GM19193 (cell line): ENCODE data around the gene HMGCLL1.

Experiments
- POLR2A ChIP-seq: IDR thresholded peaks from 4 replicates; pipeline ENCODE4 v1.6.1; 2011; ENCODE audit not compliant: insufficient read depth, insufficient read length; ENCODE audit errors: extremely low read depth

Gene HMGCLL1

GRCh38 chr6:55438203-55438602, 140.8 kb downstream of the HMGCLL1 start:
- TF ChIP-seq POLR2A: no peak

GRCh38 chr6:55437141-55437540, 141.9 kb downstream of the HMGCLL1 start:
- no peak for TF ChIP-seq POLR2A

- no peak for TF ChIP-seq POLR2A
Measured at GRCh38 chr6:55433446-55434130, 145.4 kb downstream of the HMGCLL1 start.

- TF ChIP-seq POLR2A: no peak
Measured at GRCh38 chr6:55423933-55424332, 155.1 kb downstream of the HMGCLL1 start.

- no peak for TF ChIP-seq POLR2A
Measured at GRCh38 chr6:55410674-55411073, 168.3 kb downstream of the HMGCLL1 start.

- TF ChIP-seq POLR2A: no peak
Measured at GRCh38 chr6:55405474-55406235, 173.3 kb downstream of the HMGCLL1 start.

GRCh38 chr6:55399351-55399750, 179.6 kb downstream of the HMGCLL1 start:
- no peak for TF ChIP-seq POLR2A

GRCh38 chr6:55397986-55398385, 181.0 kb downstream of the HMGCLL1 start:
- TF ChIP-seq POLR2A: no peak

GRCh38 chr6:55395871-55396270, 183.1 kb downstream of the HMGCLL1 start:
- TF ChIP-seq POLR2A: no peak

GRCh38 chr6:55388211-55388610, 190.8 kb downstream of the HMGCLL1 start:
- TF ChIP-seq POLR2A: no peak
